Measurements from ENCODE around the gene TIGD1. TPM values are rescaled to one million over a fixed set of nuclear protein-coding genes. Genes with fewer than 3 reads are reported as not detected.
A peak's percentile ranks its signal among the peaks of the same experiment; 100 is the strongest.

Gene TIGD1
- total RNA-seq = 7.0 TPM
- polyA plus RNA-seq (ENCODE audit: insufficient read depth, low read depth, low replicate concordance) = 4.8 TPM
- long read RNA-seq, donor 1, transcript TIGD1-201 (1 exons, 2,623 nt) = major isoform, 7 of 7 reads
- long read RNA-seq, donor 1, partial matches to known transcripts = 0 of 7 reads
- long read RNA-seq, donor 1, other reads (novel, unspliced or antisense) = 0 of 7 reads
- long read RNA-seq, donor 2, partial matches to known transcripts = 98 of 136 reads
- long read RNA-seq, donor 2, other reads (novel, unspliced or antisense) = 34 of 136 reads
- long read RNA-seq, donor 3, partial matches to known transcripts = 0 of 2 reads
- long read RNA-seq, donor 3, other reads (novel, unspliced or antisense) = 0 of 2 reads
- long read RNA-seq, donor 4 = 0 reads
- long read RNA-seq, donor 5 = 0 reads
- long read RNA-seq, donor 6, partial matches to known transcripts = 0 of 3 reads
- long read RNA-seq, donor 6, other reads (novel, unspliced or antisense) = 0 of 3 reads
- long read RNA-seq, donor 7 = 0 reads
- long read RNA-seq, donor 8, transcript TIGD1-201 (1 exons, 2,623 nt) = major isoform, 6 of 6 reads
- long read RNA-seq, donor 8, partial matches to known transcripts = 0 of 6 reads
- long read RNA-seq, donor 8, other reads (novel, unspliced or antisense) = 0 of 6 reads
- long read RNA-seq, donor 9, partial matches to known transcripts = 0 of 2 reads
- long read RNA-seq, donor 9, other reads (novel, unspliced or antisense) = 0 of 2 reads
- long read RNA-seq, donor 10, transcript TIGD1-201 (1 exons, 2,623 nt) = major isoform, 6 of 6 reads
- long read RNA-seq, donor 10, partial matches to known transcripts = 0 of 6 reads
- long read RNA-seq, donor 10, other reads (novel, unspliced or antisense) = 0 of 6 reads

DNA sequence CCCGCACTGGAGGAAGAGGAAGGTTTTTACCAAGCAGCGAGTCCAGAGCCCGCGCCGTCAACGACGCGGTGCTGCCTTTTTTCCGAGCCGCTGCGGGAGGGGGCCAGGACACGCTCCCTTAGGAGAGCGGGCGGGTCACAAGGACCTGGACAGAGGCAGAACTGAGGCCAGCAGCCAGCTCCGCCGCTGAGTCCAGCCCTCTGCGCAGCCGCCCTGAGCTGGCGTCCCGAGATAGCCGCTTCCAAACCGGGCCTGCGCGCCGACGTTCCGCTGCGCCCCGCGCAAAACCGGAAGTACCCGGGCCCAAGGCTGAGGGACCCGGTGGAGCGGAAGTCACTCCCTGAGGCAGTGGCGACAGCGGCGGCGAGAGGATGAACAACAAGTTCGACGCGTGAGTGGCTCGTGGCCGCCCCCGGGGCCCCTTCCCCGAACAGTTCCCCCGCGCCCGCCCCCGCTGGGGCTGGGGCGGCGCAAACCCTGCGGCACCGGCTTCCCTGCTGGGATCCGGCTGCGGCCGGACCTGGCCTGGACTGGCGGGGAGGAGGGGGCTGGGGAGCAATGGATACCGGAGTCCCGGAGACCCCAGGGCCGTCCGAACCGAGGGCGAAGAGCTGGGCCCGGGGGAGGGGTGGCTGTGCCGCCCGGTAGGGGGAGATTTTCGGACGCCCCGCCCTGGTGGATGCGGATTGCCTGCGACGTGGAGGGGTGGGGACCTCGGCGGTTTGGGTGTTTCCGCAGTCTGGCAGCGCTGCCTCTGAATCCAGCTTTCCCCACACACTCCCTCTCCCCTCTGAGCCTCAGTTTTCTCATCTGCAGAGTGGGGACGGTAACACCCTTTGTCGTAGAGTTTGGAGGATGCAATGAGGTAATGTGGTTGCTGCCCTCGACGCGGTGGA lies at the start of gene TIGD1, which contains the start of gene EIF4E2:
Gene TIGD1 (minus strand): TSS at position 204 of the 896 bp plus-strand sequence. CDS start 675 bp downstream, outside the sequence.
Gene EIF4E2 (plus strand): TSS at position 336 of the 896 bp plus-strand sequence. CDS start 36 bp downstream, at position 372.
- Histone ChIP-seq H3K9ac (ENCODE audit: low read length in 3 of 3) (peak within 1 kb of the TSS; percentile 77 to 92 (median 87)), H3K4me1 (ENCODE audit: control insufficient read depth in 2 of 3, insufficient read depth in 2 of 3, low read depth in 1 of 3, low read length in 3 of 3) (peaks cover 0 to 22% (median 20%) of the 10 kb centered on the region in 3 donors), H3K27me3 (ENCODE audit: control insufficient read depth, insufficient read depth, low read length) (no peaks in the 10 kb centered on the region), H3K36me3 (ENCODE audit: control insufficient read depth in 2 of 3, insufficient read depth in 3 of 3, low read length in 3 of 3) (peaks cover 0 to 4% (median 0%) of the 10 kb centered on the region in 3 donors), H3K4me3 (ENCODE audit: low read length in 3 of 3) (peak within 1 kb of the TSS; percentile 71 to 99 (median 93)), H3K27ac (ENCODE audit: low read depth in 2 of 2, low read length in 2 of 2) (peak within 1 kb of the TSS; percentile 91 to 94), H3K9me3 (ENCODE audit: control insufficient read depth in 2 of 3, insufficient read depth in 1 of 3, low read length in 3 of 3) (no peaks in the 10 kb centered on the region)
- intact Hi-C loops (cut with DNase I) = no loop called here
- DNase-seq = peak; percentile 97 to 98 (median 98)
- FAIRE-seq = no peak
- TF ChIP-seq, protein P1, sequence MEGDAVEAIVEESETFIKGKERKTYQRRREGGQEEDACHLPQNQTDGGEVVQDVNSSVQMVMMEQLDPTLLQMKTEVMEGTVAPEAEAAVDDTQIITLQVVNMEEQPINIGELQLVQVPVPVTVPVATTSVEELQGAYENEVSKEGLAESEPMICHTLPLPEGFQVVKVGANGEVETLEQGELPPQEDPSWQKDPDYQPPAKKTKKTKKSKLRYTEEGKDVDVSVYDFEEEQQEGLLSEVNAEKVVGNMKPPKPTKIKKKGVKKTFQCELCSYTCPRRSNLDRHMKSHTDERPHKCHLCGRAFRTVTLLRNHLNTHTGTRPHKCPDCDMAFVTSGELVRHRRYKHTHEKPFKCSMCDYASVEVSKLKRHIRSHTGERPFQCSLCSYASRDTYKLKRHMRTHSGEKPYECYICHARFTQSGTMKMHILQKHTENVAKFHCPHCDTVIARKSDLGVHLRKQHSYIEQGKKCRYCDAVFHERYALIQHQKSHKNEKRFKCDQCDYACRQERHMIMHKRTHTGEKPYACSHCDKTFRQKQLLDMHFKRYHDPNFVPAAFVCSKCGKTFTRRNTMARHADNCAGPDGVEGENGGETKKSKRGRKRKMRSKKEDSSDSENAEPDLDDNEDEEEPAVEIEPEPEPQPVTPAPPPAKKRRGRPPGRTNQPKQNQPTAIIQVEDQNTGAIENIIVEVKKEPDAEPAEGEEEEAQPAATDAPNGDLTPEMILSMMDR (IDR thresholded peaks at IDR 0.05; ENCODE audit: borderline replicate concordance, extremely low read depth, insufficient read depth) = peak; percentile 23

GRCh38 chr2:232598293-232598692 lies 47.9 kb upstream of the TIGD1 start:
- Histone ChIP-seq H3K27ac (ENCODE audit: low read depth in 2 of 2, low read length in 2 of 2) (no peak overlapping the region), H3K4me1 (ENCODE audit: control insufficient read depth in 2 of 3, insufficient read depth in 2 of 3, low read depth in 1 of 3, low read length in 3 of 3) (peaks cover 0 to 2% (median 0%) of the 10 kb centered on the region in 3 donors), H3K27me3 (ENCODE audit: control insufficient read depth, insufficient read depth, low read length) (no peaks in the 10 kb centered on the region), H3K36me3 (ENCODE audit: control insufficient read depth in 2 of 3, insufficient read depth in 3 of 3, low read length in 3 of 3) (no peaks in the 10 kb centered on the region), H3K9me3 (ENCODE audit: control insufficient read depth in 2 of 3, insufficient read depth in 1 of 3, low read length in 3 of 3) (no peaks in the 10 kb centered on the region), H3K9ac (ENCODE audit: low read length in 3 of 3) (no peak overlapping the region), H3K4me3 (ENCODE audit: low read length in 3 of 3) (no peak overlapping the region)
- no peak for FAIRE-seq
- intact Hi-C loops (cut with DNase I) = no loop called here
- peak in 1 of 5 donors; percentile 27 for DNase-seq
- TF ChIP-seq, protein P1 (IDR thresholded peaks at IDR 0.05; ENCODE audit: borderline replicate concordance, extremely low read depth, insufficient read depth) = no peak

DNA sequence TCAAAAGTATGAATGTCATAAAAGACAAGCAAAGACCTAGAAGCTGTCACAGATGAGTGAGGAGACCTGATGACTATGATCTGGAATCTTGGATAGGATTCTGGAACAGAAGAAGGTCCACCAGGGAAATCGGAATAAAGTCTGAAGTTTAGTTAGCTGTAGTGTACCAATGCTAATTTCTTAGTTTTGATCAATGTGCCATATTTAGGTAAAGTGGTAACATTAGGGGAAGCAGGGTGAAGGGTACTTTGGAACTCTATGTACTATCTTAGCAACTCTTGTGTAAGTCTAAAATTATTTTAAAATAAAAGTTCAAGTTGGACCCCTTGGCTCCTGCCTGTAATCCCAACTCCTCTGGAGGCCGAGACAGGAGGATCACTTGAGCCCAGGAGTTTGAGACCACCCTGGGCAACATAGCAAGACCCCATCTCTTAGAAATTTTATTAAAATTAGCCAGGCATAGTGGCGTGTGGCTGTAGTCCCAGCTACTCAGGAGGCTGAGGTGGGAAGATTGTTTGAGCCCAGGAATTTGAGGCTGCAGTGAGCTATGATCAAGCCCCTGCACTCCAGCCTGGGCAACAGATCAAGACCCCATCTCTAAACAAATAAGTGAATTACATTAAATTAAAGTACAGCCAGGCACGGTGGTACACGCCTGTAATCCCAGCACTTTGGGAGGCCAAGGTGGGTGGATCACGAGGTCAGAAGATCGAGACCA lies 47.2 kb upstream of the TIGD1 start:
- FAIRE-seq = no peak
- TF ChIP-seq, protein P1 (IDR thresholded peaks at IDR 0.05; ENCODE audit: borderline replicate concordance, extremely low read depth, insufficient read depth) = no peak
- DNase-seq = no peak
- intact Hi-C loops (cut with DNase I) = no loop called here
- Histone ChIP-seq H3K27me3 (ENCODE audit: control insufficient read depth, insufficient read depth, low read length) (no peaks in the 10 kb centered on the region), H3K9me3 (ENCODE audit: control insufficient read depth in 2 of 3, insufficient read depth in 1 of 3, low read length in 3 of 3) (no peaks in the 10 kb centered on the region), H3K27ac (ENCODE audit: low read depth in 2 of 2, low read length in 2 of 2) (no peak overlapping the region), H3K9ac (ENCODE audit: low read length in 3 of 3) (no peak overlapping the region), H3K4me3 (ENCODE audit: low read length in 3 of 3) (no peak overlapping the region), H3K36me3 (ENCODE audit: control insufficient read depth in 2 of 3, insufficient read depth in 3 of 3, low read length in 3 of 3) (no peaks in the 10 kb centered on the region), H3K4me1 (ENCODE audit: control insufficient read depth in 2 of 3, insufficient read depth in 2 of 3, low read depth in 1 of 3, low read length in 3 of 3) (peaks cover 0 to 4% (median 0%) of the 10 kb centered on the region in 3 donors)

Data from kidney (tissue), 22 donors.